ENCODE data around the gene NDST4. TPM values are rescaled to one million over a fixed set of nuclear protein-coding genes. Genes with fewer than 3 reads are reported as not detected.
"Not testable (repeated sequence)": the region's sequence is repeated elsewhere in the genome, so short reads cannot be mapped to it uniquely, and the experiment has no call there.

NDST4 gene
- total and polyA plus RNA-seq, 2 donors (not counting 1 experiment from before 2014, with no cell fraction given): not detected

GRCh38 chr4:114980932-114981708 lies 132.3 kb downstream of the NDST4 start:
- Histone ChIP-seq H3K4me3 (replicated peaks in 1 of 4; ENCODE audit: control extremely low read depth in 1 of 4, insufficient read depth in 1 of 4, low read depth in 3 of 4, low read length in 4 of 4) (no peak overlapping the region), H3K4me1 (ENCODE audit: control insufficient read depth, extremely low read depth, insufficient read depth, low read length) (no peaks in the 10 kb centered on the region), H2AFZ (ENCODE audit: low read length) (no peak overlapping the region), H3K36me3 (ENCODE audit: control insufficient read depth, insufficient read depth, low read length) (no peaks in the 10 kb centered on the region), H4K20me1 (ENCODE audit: control insufficient read depth, extremely low read depth, insufficient read depth, low read length) (no peaks in the 10 kb centered on the region), H3K9ac (ENCODE audit: insufficient read depth, low read length) (no peak overlapping the region), H3K4me2 (ENCODE audit: extremely low read depth, insufficient read depth, low read length) (no peak overlapping the region), H3K9me3 (ENCODE audit: control insufficient read depth, insufficient read depth, low read depth, low read length) (no peaks in the 10 kb centered on the region), H3K79me2 (ENCODE audit: control insufficient read depth, insufficient read depth, low read length) (no peaks in the 10 kb centered on the region), H3K27me3 (ENCODE audit: control insufficient read depth, insufficient read depth, low read length) (no peaks in the 10 kb centered on the region), H3K27ac (ENCODE audit: insufficient read depth, low read length) (no peak overlapping the region)
- peak in 1 of 2 donors; percentile 10 for DNase-seq (ENCODE audit: low read depth in 2 of 2)
- TF ChIP-seq, protein P1, sequence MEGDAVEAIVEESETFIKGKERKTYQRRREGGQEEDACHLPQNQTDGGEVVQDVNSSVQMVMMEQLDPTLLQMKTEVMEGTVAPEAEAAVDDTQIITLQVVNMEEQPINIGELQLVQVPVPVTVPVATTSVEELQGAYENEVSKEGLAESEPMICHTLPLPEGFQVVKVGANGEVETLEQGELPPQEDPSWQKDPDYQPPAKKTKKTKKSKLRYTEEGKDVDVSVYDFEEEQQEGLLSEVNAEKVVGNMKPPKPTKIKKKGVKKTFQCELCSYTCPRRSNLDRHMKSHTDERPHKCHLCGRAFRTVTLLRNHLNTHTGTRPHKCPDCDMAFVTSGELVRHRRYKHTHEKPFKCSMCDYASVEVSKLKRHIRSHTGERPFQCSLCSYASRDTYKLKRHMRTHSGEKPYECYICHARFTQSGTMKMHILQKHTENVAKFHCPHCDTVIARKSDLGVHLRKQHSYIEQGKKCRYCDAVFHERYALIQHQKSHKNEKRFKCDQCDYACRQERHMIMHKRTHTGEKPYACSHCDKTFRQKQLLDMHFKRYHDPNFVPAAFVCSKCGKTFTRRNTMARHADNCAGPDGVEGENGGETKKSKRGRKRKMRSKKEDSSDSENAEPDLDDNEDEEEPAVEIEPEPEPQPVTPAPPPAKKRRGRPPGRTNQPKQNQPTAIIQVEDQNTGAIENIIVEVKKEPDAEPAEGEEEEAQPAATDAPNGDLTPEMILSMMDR (conservative IDR thresholded peaks at IDR 0.05 in 1 of 2, IDR thresholded peaks at IDR 0.05 in 1 of 2; ENCODE audit: low read depth in 1 of 2, low read length in 2 of 2): no peak
- no peak for TF ChIP-seq EZH2 (IDR thresholded peaks at IDR 0.05; ENCODE audit: low read length, missing control alignments)

DNA sequence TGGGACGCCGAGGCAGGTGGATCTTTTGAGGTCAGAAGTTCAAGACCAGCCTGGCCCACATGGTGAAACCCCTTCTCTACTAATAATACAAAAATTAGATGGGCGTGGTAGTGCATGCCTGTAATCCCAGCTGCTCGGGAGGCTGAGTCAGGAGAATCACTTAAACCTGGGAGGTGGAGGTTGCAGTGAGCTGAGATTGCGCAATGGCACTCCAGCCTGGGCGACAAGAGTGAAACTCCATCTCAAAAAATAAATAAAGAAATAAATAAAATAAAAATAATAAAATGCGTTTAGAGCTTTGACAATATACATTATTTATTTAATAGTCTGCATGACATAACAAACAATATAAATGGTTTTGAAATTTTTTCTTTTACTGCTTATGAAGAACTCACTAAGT lies 133.0 kb downstream of the NDST4 start:
- not testable (repeated sequence) for H4K20me1 ChIP-seq (ENCODE audit: control insufficient read depth, extremely low read depth, insufficient read depth, low read length); H3K36me3 ChIP-seq (ENCODE audit: control insufficient read depth, insufficient read depth, low read length); H3K4me3 ChIP-seq (replicated peaks in 1 of 4; ENCODE audit: control extremely low read depth in 1 of 4, insufficient read depth in 1 of 4, low read depth in 3 of 4, low read length in 4 of 4); H3K9ac ChIP-seq (ENCODE audit: insufficient read depth, low read length); H3K27me3 ChIP-seq (ENCODE audit: control insufficient read depth, insufficient read depth, low read length); H2AFZ ChIP-seq (ENCODE audit: low read length); H3K79me2 ChIP-seq (ENCODE audit: control insufficient read depth, insufficient read depth, low read length); H3K27ac ChIP-seq (ENCODE audit: insufficient read depth, low read length); H3K4me2 ChIP-seq (ENCODE audit: extremely low read depth, insufficient read depth, low read length); DNase-seq (ENCODE audit: low read depth in 2 of 2); H3K4me1 ChIP-seq (ENCODE audit: control insufficient read depth, extremely low read depth, insufficient read depth, low read length); H3K9me3 ChIP-seq (ENCODE audit: control insufficient read depth, insufficient read depth, low read depth, low read length)

- Histone ChIP-seq H3K4me3 (replicated peaks in 1 of 4; ENCODE audit: control extremely low read depth in 1 of 4, insufficient read depth in 1 of 4, low read depth in 3 of 4, low read length in 4 of 4) (no peak overlapping the region), H3K27me3 (ENCODE audit: control insufficient read depth, insufficient read depth, low read length) (no peaks in the 10 kb centered on the region), H3K36me3 (ENCODE audit: control insufficient read depth, insufficient read depth, low read length) (no peaks in the 10 kb centered on the region), H3K4me2 (ENCODE audit: extremely low read depth, insufficient read depth, low read length) (no peak overlapping the region), H3K4me1 (ENCODE audit: control insufficient read depth, extremely low read depth, insufficient read depth, low read length) (no peaks in the 10 kb centered on the region), H4K20me1 (ENCODE audit: control insufficient read depth, extremely low read depth, insufficient read depth, low read length) (no peaks in the 10 kb centered on the region), H3K9ac (ENCODE audit: insufficient read depth, low read length) (no peak overlapping the region), H3K27ac (ENCODE audit: insufficient read depth, low read length) (no peak overlapping the region), H3K9me3 (ENCODE audit: control insufficient read depth, insufficient read depth, low read depth, low read length) (no peaks in the 10 kb centered on the region), H3K79me2 (ENCODE audit: control insufficient read depth, insufficient read depth, low read length) (no peaks in the 10 kb centered on the region), H2AFZ (ENCODE audit: low read length) (no peak overlapping the region)
- no peak for TF ChIP-seq EZH2 (IDR thresholded peaks at IDR 0.05; ENCODE audit: low read length, missing control alignments)
- TF ChIP-seq, protein P1 (conservative IDR thresholded peaks at IDR 0.05 in 1 of 2, IDR thresholded peaks at IDR 0.05 in 1 of 2; ENCODE audit: low read depth in 1 of 2, low read length in 2 of 2): no peak
- no peak for DNase-seq (ENCODE audit: low read depth in 2 of 2)
Observed at GRCh38 chr4:114976901-114977300, 136.5 kb downstream of the NDST4 start.
